ENCODE measurements around the gene KLHL29.
"Not testable (repeated sequence)": the region's sequence is repeated elsewhere in the genome, so short reads cannot be mapped to it uniquely, and the experiment has no call there.

The KLHL29 gene

DNA sequence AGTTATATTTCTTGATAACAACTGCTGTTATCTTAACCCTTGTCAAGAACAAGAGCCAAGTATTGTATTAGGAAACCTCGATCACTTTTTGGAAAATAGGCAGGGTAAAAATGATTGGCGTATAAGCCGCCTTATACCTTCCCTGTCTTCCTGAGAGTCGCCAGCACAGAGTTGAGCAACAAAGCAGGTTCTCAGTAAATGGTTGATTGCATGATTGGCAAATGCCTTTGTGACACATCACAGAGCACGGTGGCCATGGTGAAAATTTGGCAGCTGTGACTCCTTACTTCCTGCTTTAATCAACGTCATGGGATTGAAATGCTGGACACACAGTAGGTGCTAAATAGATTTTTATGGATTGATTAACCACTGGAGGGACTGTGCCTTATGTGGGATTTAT, 3.9 kb upstream of the KLHL29 start:
- peaks cover 7% of the 10 kb centered on the region for H3K4me1 ChIP-seq (ENCODE audit: insufficient read depth, low read length)
- no peak overlapping the region for H3K9ac ChIP-seq (ENCODE audit: low read depth, low read length)
- H3K9me3 ChIP-seq (ENCODE audit: control insufficient read depth, insufficient read depth, low read length): no peaks in the 10 kb centered on the region
- no peaks in the 10 kb centered on the region for H3K36me3 ChIP-seq (ENCODE audit: insufficient read depth, low read length)

DNA sequence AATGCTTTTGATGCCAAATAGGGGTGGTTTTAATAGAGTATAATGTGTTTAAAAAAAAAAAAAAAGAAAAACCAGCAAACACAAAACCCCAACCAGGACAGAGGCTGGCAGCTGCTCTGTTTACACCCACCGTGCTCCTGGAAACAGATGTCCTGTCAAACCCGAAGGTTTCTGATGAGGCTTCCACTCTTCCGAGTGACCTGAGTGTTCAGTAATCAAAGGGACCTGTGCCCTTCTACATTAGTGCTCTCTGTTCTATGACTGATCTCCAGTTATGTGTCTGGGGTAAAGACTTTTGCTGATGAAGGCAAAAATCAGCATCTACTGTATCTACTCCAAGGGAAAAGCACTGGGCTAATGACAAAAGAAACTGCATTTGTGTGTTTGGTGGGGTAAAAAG, 3.5 kb upstream of the KLHL29 start:
- Histone ChIP-seq H3K9me3 (ENCODE audit: control insufficient read depth, insufficient read depth, low read length) (no peaks in the 10 kb centered on the region), H3K36me3 (ENCODE audit: insufficient read depth, low read length) (no peaks in the 10 kb centered on the region), H3K4me1 (ENCODE audit: insufficient read depth, low read length) (peaks cover 7% of the 10 kb centered on the region), H3K9ac (ENCODE audit: low read depth, low read length) (no peak overlapping the region)

DNA sequence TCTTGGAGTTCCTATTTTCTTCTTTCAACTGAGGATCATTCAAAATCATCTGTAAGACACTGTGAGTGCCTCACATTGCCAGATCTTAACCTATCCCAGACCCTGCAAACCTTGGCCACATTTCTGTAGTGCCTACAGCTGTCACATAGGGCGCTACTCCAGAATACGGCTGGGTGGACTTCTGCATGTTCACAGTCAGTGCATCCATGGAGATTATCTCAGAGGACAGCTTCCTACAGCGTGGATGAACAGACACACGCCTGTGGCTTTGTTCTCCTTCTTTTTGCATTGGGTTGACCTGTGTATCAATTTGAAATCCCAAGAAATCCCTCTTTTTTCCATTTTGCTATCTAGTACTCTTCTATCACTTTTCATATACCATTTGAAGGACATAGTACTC, 1.9 kb upstream of the KLHL29 start:
- no peak overlapping the region for H3K9ac ChIP-seq (ENCODE audit: low read depth, low read length)
- H3K4me1 ChIP-seq (ENCODE audit: insufficient read depth, low read length): peaks cover 7% of the 10 kb centered on the region
- H3K9me3 ChIP-seq (ENCODE audit: control insufficient read depth, insufficient read depth, low read length): no peaks in the 10 kb centered on the region
- H3K36me3 ChIP-seq (ENCODE audit: insufficient read depth, low read length): no peaks in the 10 kb centered on the region

DNA sequence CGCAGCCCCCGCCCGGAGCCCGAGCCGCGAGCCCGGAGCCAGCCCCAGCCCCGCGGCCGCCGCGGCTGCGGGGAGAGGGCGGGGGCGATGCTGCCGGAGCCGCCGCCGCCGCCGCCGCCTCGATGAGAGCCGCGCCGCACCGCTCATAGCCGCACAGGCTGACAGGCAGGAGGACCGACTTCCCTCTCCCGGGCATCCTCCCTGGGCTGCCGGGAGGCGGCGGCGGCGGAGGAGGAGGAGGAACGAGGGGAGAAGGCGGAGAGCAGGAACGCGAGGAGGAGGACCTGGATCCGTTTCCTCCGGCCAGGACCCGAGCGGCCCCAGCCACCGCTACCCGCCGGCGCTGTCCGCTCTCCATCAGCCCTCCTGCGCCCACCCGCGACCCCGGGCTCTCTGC, 370 bp downstream of the KLHL29 start:
- Histone ChIP-seq H3K36me3 (ENCODE audit: insufficient read depth, low read length) (no peaks in the 10 kb centered on the region), H3K9ac (ENCODE audit: low read depth, low read length) (peak overlapping the region; percentile 77; the same call in 1 of the 2 replicates), H3K9me3 (ENCODE audit: control insufficient read depth, insufficient read depth, low read length) (no peaks in the 10 kb centered on the region), H3K4me1 (ENCODE audit: insufficient read depth, low read length) (peaks cover 7% of the 10 kb centered on the region)

DNA sequence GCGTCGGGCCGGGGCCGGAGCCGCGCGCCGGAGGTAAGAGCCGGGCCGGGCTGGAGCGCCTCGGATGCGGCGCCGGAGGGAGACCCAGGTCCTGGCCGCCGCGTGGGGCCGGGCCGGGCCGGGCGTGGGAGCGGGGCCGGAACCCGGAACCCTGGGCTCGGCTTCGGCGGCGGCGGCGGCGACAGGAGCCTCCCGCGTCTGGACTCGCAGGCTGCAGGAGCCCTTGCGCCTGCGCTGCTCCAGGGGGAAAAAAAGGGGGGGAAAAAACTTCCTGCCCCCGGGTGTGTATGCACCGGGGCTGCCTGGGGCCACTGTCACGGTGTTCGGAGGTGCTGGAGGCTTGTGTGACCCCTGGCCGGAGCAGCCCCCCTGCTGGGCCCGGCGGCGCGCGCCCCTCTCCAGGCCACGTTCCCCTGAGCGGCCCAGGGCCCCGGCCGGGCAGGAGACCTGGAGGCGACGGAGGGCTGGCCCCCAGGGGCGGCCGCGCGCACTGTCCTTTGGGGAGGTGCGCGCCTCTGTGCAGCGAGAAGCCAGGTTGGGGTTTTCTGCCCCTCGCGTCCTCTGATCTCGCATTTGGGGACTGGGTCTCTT, 864 bp downstream of the KLHL29 start:
- Histone ChIP-seq H3K4me1 (ENCODE audit: insufficient read depth, low read length) (peaks cover 4% of the 10 kb centered on the region), H3K9ac (ENCODE audit: low read depth, low read length) (peak overlapping the region; percentile 77), H3K36me3 (ENCODE audit: insufficient read depth, low read length) (no peaks in the 10 kb centered on the region), H3K9me3 (ENCODE audit: control insufficient read depth, insufficient read depth, low read length) (no peaks in the 10 kb centered on the region)

DNA sequence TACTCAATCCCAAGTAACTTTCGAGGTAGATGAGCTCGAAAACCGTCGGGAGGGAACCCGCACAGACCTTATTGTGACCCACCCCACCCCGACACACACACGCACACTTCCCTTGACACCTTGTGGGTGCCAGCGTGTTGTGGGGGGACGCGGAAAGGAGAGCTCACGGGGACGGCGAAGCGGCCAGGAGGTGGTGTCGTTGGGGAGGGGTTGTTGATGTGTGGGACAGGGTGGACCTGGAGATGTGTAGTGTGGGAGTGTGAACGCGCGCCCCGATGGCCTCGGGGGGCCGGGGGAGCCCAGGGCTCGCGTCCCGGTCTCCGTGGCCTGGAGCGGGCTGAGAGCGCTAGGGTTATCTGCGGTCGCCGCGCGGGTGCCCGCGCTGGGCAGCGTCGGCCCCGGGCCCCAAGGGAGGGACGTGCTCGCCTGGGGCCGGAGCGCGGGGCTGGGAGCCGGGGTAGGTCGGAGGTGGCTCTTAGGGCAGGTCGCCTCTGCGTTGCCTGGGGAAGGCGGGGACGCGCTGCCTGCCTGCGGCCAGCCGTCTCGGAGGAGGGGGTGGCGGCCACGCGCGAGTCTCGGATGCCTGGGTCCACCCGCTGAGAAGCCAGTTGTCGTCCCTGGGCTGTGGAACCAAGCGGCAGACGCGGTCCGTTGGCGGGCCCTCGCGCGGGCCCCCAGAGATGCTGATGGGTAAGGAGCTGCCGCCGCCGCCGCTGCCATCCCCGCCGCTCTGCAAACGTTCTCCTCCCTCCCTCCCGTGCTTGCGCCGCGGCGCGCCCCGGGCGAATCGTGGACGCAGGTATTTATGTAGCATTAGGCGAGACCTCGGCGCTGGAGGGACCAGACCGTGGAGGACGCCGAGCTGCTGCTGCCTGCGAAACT, 1.6 kb downstream of the KLHL29 start:
- no peaks in the 10 kb centered on the region; the same call in 1 of the 2 replicates for H3K4me1 ChIP-seq (ENCODE audit: insufficient read depth, low read length)
- H3K36me3 ChIP-seq (ENCODE audit: insufficient read depth, low read length): no peaks in the 10 kb centered on the region
- H3K9ac ChIP-seq (ENCODE audit: low read depth, low read length): peak overlapping the region; percentile 77
- no peaks in the 10 kb centered on the region for H3K9me3 ChIP-seq (ENCODE audit: control insufficient read depth, insufficient read depth, low read length)

DNA sequence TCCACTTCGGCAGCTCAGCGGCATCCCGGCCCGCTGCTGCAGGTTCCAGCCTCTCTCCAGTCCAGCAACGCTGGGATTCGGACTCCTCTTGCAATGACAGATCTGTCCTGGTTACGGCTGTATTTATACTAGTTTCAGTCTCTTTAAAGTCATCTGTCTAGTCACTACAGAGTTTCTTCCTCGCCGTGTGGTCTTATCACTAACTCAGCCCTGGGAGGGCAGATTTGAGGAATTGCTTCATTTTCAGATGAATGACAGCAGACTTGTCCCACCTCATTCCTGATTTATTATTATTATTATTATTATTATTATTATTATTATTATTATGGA, 2.2 kb downstream of the KLHL29 start:
- Histone ChIP-seq H3K9ac (ENCODE audit: low read depth, low read length) (peak overlapping the region; percentile 77; the same call in 1 of the 2 replicates), H3K4me1 (ENCODE audit: insufficient read depth, low read length) (no peaks in the 10 kb centered on the region), H3K9me3 (ENCODE audit: control insufficient read depth, insufficient read depth, low read length) (no peaks in the 10 kb centered on the region), H3K36me3 (ENCODE audit: insufficient read depth, low read length) (no peaks in the 10 kb centered on the region)

DNA sequence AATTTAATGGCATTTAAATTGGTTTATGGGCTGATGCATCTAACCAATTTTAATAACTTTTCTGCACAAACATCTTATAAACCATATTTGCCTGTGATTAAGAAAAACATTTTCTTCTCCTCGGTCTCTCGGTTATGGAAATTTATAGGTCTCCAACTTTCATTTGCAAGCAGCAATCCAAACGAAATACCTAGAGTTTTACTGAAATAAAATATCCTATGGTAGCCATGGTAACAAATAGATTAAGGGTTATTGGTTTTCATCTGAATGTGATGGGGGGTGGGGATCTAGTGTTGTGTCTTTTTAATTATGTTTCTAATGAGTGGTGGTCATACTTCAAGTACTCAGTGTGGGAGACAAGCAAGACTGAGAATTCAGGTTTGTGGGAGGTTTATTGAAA, 2.9 kb downstream of the KLHL29 start:
- Histone ChIP-seq H3K36me3 (ENCODE audit: insufficient read depth, low read length) (no peaks in the 10 kb centered on the region), H3K9me3 (ENCODE audit: control insufficient read depth, insufficient read depth, low read length) (no peaks in the 10 kb centered on the region), H3K4me1 (ENCODE audit: insufficient read depth, low read length) (no peaks in the 10 kb centered on the region), H3K9ac (ENCODE audit: low read depth, low read length) (no peak overlapping the region)

DNA sequence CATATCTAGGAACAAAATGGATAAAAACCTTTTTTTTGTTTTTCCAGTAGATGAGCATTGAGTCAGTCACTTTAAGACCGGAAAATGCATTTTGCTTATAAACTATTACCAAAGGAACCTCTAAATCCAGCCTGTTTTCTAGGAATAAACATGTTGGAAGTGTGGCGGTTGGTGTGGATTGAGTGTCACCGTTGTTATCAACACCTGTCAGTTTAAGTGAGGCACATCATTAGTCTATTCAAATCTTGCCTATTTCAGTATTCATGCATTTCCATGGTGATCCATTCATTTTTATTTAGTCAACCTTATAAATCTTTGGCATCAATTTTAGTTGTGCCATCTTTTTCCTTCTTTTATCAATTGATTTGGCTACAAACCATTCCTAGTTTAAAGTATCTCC, 3.3 kb downstream of the KLHL29 start:
- Histone ChIP-seq H3K9me3 (ENCODE audit: control insufficient read depth, insufficient read depth, low read length) (no peaks in the 10 kb centered on the region), H3K4me1 (ENCODE audit: insufficient read depth, low read length) (no peaks in the 10 kb centered on the region), H3K36me3 (ENCODE audit: insufficient read depth, low read length) (no peaks in the 10 kb centered on the region), H3K9ac (ENCODE audit: low read depth, low read length) (no peak overlapping the region)

DNA sequence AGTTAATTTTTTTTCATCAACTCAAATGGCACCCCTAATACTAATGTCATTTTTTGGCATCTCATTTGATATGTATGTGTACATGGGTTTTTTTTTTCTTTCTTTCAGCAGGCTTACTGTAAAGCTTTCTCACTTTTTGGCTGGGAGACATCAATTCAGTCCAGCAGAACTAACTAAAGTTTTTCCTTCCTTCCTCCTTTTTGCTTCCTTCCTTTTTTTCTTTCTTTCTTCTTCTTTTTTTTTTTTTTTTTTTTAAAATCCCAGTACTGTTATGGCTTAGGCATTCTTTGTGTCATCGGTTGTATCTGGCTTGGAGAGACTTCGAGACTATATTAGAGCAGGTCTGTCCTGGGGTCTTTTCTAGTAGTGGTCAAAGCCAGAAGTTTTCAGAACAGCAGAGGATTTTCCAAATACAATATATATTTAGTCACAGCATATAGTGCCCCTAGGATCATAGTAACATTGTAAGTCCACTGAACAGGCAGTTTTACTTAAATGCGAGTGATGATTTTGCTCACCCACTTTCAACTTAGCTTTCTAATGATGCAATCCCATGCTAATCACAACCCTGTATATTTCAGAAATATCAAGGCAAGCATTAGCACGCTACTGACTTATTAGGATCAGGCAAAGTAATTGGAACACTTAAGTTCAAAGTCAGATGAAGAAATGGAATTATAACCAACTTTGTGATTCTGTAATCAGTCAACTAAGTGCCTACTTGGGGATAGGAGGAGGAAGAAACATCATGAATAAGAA, 4.0 kb downstream of the KLHL29 start:
- Histone ChIP-seq H3K9ac (ENCODE audit: low read depth, low read length) (no peak overlapping the region), H3K9me3 (ENCODE audit: control insufficient read depth, insufficient read depth, low read length) (no peaks in the 10 kb centered on the region), H3K36me3 (ENCODE audit: insufficient read depth, low read length) (no peaks in the 10 kb centered on the region), H3K4me1 (ENCODE audit: insufficient read depth, low read length) (no peaks in the 10 kb centered on the region)

DNA sequence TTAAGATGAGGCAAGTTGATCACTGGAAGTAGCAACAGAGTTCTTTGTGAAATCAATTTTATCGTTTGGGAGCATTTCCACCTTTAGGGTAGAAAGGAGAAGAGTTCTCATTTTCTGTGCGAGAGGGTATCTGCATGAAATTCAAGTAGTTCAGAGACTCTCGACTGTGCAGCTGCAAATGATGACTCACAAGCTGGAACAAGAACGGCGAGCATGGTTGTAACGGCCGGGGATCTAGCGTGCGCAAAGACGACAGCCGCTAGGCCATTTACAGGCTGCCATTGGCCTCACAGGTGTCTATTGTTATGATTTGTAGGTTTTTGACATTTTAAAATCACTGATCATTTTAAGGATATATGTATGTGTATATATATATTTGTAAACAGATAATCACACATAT, 5.2 kb downstream of the KLHL29 start:
- H3K9ac ChIP-seq (ENCODE audit: low read depth, low read length): no peak overlapping the region
- no peaks in the 10 kb centered on the region for H3K9me3 ChIP-seq (ENCODE audit: control insufficient read depth, insufficient read depth, low read length)
- H3K36me3 ChIP-seq (ENCODE audit: insufficient read depth, low read length): no peaks in the 10 kb centered on the region
- H3K4me1 ChIP-seq (ENCODE audit: insufficient read depth, low read length): no peaks in the 10 kb centered on the region

DNA sequence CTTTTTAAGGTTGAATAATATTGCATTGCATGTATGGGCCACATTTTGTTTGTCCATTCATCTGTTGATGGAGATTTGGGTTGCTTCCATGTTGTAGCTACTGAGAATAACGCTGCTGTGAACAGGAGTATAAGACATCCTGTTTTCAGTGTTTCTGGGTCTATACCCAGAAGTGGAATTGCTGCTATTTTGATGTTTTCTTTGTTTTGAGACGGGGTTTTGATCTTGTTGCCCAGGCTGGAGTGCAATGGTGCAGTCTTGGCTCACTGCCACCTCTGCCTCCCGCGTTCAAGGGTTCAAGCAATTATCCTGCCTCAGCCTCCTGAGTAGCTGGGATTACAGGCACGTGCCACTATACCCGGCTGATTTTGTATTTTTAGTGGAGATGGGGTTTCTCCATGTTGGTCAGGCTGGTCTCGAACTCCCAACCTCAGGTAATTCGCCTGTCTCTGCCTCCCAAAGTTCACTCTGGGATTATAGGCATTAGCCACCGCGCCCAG, 6.3 kb downstream of the KLHL29 start:
- H3K4me1 ChIP-seq (ENCODE audit: insufficient read depth, low read length); H3K9me3 ChIP-seq (ENCODE audit: control insufficient read depth, insufficient read depth, low read length); H3K36me3 ChIP-seq (ENCODE audit: insufficient read depth, low read length); H3K9ac ChIP-seq (ENCODE audit: low read depth, low read length): not testable (repeated sequence)

DNA sequence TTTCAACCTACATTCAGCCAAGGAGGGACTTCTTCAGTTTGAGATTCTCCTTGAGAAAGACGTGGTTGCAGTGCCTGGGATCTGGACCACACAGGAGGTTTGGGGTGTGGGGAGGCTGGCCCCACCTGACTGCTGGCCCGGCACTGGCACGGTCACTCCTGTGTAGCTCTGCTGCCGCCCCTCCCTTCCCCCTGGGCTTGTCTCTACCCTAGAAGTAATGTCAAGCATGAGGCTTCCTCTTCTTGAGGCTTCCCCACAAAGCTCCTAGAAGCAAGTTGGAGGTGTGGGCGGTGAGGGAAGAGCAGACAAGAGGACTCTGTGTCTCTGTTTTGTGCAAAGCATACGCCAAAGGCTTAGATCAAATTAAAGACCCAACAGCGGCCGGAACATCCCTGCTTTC, 8.7 kb downstream of the KLHL29 start:
- H3K9ac ChIP-seq (ENCODE audit: low read depth, low read length): no peak overlapping the region
- no peaks in the 10 kb centered on the region for H3K9me3 ChIP-seq (ENCODE audit: control insufficient read depth, insufficient read depth, low read length)
- no peaks in the 10 kb centered on the region for H3K4me1 ChIP-seq (ENCODE audit: insufficient read depth, low read length)
- no peaks in the 10 kb centered on the region for H3K36me3 ChIP-seq (ENCODE audit: insufficient read depth, low read length)

DNA sequence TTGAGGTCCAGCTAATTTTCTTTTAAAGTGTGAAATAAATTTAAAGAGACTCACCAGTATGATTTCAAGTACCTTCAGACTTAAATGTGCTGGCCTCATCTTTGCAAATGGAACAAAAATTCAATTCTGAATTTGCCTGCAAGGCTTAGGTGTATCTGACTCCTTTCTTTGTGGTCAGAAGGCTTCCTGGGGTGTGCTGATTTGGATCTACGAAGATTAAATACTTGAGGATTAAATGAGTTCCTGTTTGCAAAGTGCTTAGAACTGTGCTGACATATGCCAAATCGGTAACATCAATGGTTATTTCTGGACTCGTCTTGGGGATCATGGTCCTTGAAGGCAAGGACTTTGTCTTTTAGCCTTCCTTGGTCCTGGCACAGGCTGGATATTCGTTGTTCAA, 9.7 kb downstream of the KLHL29 start:
- Histone ChIP-seq H3K4me1 (ENCODE audit: insufficient read depth, low read length) (no peaks in the 10 kb centered on the region), H3K9me3 (ENCODE audit: control insufficient read depth, insufficient read depth, low read length) (no peaks in the 10 kb centered on the region), H3K36me3 (ENCODE audit: insufficient read depth, low read length) (no peaks in the 10 kb centered on the region), H3K9ac (ENCODE audit: low read depth, low read length) (no peak overlapping the region)

DNA sequence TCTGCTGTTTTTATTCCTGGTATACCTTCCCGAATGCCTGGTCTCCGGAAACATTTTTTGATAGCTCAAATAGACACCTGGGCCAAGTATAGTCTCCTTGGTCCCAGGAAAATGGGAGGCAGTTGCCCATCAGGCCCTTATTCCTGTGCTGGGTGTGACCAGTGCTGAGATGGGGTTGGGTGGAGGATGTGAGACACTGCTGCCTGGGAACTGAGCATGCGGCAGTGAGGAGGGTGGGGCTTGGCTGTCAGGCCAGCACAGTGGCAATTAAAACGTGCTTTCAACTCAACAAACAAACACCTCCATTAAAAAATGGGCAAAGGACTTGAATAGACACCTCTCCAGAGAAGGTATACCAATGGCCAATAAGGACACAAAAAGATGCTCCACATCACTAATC, 12.5 kb downstream of the KLHL29 start:
- no peak overlapping the region for H3K9ac ChIP-seq (ENCODE audit: low read depth, low read length)
- H3K36me3 ChIP-seq (ENCODE audit: insufficient read depth, low read length): no peaks in the 10 kb centered on the region
- no peaks in the 10 kb centered on the region for H3K4me1 ChIP-seq (ENCODE audit: insufficient read depth, low read length)
- no peaks in the 10 kb centered on the region for H3K9me3 ChIP-seq (ENCODE audit: control insufficient read depth, insufficient read depth, low read length)

Data from ES-I3 (cell line).